ENCODE results near the gene DUS4L.

The DUS4L gene

DNA sequence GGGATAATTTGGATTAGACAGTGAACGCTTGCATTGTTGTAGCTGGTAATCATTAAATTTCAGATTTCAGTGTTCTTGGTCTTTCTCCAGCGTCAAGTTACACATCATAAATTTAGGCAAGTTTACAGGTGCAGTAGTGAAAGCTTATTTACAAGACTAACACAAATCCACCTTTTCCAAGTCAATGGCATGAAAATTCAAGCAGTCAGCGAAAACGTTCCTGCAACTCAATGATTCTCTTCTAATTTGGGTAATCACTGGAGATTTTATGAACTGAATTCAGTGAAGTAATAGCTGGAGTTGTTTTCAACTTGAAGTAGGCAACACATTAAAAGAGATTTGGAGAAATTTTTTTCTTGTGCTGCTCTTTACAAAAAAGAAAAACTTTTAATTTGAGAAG, 34.2 kb downstream of the DUS4L start:
- no peak overlapping the region for H3K27ac Mint-ChIP-seq
- TF ChIP-seq, protein P1, sequence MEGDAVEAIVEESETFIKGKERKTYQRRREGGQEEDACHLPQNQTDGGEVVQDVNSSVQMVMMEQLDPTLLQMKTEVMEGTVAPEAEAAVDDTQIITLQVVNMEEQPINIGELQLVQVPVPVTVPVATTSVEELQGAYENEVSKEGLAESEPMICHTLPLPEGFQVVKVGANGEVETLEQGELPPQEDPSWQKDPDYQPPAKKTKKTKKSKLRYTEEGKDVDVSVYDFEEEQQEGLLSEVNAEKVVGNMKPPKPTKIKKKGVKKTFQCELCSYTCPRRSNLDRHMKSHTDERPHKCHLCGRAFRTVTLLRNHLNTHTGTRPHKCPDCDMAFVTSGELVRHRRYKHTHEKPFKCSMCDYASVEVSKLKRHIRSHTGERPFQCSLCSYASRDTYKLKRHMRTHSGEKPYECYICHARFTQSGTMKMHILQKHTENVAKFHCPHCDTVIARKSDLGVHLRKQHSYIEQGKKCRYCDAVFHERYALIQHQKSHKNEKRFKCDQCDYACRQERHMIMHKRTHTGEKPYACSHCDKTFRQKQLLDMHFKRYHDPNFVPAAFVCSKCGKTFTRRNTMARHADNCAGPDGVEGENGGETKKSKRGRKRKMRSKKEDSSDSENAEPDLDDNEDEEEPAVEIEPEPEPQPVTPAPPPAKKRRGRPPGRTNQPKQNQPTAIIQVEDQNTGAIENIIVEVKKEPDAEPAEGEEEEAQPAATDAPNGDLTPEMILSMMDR (IDR thresholded peaks at IDR 0.05): no peak
- no peak for DNase-seq
- H3K36me3 Mint-ChIP-seq (ENCODE audit: low read depth): peaks cover 12% of the 10 kb centered on the region
- no peaks in the 10 kb centered on the region for H3K9me3 Mint-ChIP-seq
- H3K27me3 Mint-ChIP-seq (ENCODE audit: low read depth, poor library complexity): no peaks in the 10 kb centered on the region
- no peak overlapping the region for H3K4me3 Mint-ChIP-seq
- peaks cover 22% of the 10 kb centered on the region for H3K4me1 Mint-ChIP-seq

DNA sequence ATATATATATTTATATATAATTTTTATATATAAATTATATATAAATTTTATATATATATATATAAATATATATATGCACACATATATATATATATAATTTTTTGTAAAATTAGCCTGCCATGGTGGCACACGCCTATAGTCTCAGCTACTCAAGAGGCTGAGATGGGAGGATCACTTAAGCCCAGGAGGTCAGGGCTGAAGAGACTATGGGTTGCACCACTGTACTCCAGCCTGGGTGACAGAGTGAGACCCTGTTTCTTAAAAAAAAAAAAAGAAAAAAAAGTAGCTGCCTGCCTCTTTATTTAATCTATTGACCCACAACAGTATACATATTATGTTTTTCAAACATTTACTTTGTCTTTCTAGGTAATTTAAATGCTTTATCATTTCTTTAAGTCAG, 35.5 kb downstream of the DUS4L start:
- Mint-ChIP-seq H3K9me3 (no peaks in the 10 kb centered on the region), H3K4me1 (peaks cover 22% of the 10 kb centered on the region), H3K27ac (no peak overlapping the region), H3K27me3 (ENCODE audit: low read depth, poor library complexity) (no peaks in the 10 kb centered on the region), H3K36me3 (ENCODE audit: low read depth) (peaks cover 9% of the 10 kb centered on the region), H3K4me3 (no peak overlapping the region)
- no peak for DNase-seq
- TF ChIP-seq, protein P1 (IDR thresholded peaks at IDR 0.05): no peak

DNA sequence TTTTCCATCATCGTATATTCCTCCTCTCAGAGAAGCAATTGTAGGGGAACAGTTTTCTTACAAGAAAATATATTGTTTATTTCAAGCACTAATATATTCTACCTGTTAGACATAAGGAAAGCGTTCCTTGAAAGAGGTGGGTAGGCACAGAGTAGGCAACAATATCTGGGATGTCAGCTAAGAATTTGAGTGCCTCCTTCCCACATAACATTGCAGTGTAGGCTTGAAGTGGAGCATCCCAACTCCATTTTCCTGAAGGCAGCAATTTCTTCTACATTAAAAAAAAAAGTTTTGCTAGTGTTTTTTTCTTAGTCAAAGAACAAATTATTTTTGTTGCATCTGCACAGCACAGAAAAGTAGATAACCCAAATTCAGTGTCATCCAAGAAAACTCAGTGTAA, 37.0 kb downstream of the DUS4L start:
- peaks cover 22% of the 10 kb centered on the region for H3K4me1 Mint-ChIP-seq
- no peak overlapping the region for H3K4me3 Mint-ChIP-seq
- H3K9me3 Mint-ChIP-seq: no peaks in the 10 kb centered on the region
- H3K36me3 Mint-ChIP-seq (ENCODE audit: low read depth): no peaks in the 10 kb centered on the region
- no peak overlapping the region for H3K27ac Mint-ChIP-seq
- H3K27me3 Mint-ChIP-seq (ENCODE audit: low read depth, poor library complexity): no peaks in the 10 kb centered on the region
- TF ChIP-seq, protein P1 (IDR thresholded peaks at IDR 0.05): no peak
- no peak for DNase-seq

DNA sequence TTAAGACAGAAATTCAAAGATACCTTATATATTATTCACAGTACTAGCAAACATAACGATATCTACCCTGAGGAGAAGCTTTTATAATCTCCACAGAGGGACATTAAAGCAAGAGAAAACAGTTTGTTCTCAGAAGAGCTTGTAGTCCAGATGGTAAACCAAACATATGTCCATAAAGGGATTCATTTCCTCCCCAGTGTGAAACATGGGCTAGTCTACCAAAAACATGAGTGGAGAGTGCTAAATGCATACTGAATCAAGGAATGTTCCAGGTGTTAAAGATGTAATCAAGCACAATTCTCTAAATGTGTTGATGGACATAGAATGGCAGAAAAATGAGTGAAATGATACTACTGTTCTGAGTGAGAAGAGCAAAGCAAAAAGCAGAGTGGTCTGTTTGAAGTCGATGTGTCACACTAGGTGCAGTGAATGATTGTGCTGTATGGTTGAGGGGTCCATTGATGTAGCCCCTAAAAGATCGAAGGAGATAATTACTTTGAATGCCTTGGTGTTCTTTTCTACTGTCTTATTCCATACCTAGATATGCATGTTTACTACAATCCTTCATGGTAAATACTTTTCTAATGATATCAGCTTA, 41.5 kb downstream of the DUS4L start:
- TF ChIP-seq, protein P1 (IDR thresholded peaks at IDR 0.05): no peak
- no peaks in the 10 kb centered on the region for H3K4me1 Mint-ChIP-seq

DNA sequence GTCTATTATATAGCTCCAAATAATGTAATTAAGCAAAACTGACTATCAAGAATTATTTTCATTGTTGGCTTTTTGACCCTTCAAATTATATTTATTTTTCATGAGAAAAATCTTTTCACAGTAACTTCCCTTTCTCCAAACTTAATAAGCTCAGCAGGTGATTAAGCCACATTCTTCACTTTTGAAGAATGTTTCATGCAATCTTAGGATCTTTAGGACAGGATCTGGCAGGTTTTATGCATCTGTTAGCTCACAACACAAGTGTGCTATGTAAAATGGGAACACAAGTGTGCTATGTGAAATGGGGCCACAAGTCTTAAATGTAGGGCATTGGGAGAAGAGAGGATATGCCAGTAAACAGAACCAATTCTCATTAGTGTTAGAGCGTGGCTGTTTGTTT, 42.5 kb downstream of the DUS4L start:
- no peaks in the 10 kb centered on the region for H3K27me3 Mint-ChIP-seq (ENCODE audit: low read depth, poor library complexity)
- H3K4me1 Mint-ChIP-seq: no peaks in the 10 kb centered on the region
- no peaks in the 10 kb centered on the region for H3K36me3 Mint-ChIP-seq (ENCODE audit: low read depth)
- no peaks in the 10 kb centered on the region for H3K9me3 Mint-ChIP-seq
- H3K27ac Mint-ChIP-seq: no peak overlapping the region
- DNase-seq: no peak
- TF ChIP-seq, protein P1 (IDR thresholded peaks at IDR 0.05): no peak
- H3K4me3 Mint-ChIP-seq: no peak overlapping the region

More for the DNA sequence above, 41.5 kb downstream of the DUS4L start:
- no peaks in the 10 kb centered on the region for H3K36me3 Mint-ChIP-seq (ENCODE audit: low read depth)
- DNase-seq: no peak
- no peak overlapping the region for H3K27ac Mint-ChIP-seq
- H3K4me3 Mint-ChIP-seq: no peak overlapping the region
- no peaks in the 10 kb centered on the region for H3K9me3 Mint-ChIP-seq
- H3K27me3 Mint-ChIP-seq (ENCODE audit: low read depth, poor library complexity): no peaks in the 10 kb centered on the region

DNA sequence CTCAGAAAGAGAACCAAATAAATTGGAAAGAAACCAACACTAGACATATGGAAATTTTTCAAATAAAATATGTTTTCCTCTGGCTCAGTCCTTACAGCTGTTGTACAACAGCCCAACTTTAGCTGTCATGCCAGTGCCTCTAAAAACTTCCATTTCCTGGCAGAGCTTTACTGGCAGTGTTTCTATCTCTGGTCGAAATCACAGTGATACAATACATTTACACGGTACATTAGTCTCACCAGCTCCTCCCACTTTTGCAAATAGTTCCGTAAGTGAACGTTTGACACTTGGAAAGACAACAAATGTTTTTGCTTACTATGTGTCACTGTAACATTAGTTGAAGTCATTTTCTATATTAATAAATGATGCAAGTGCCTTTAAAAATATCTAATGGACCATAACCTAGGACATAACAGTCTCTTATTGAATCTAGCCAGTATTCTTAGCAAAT, 46.1 kb downstream of the DUS4L start:
- DNase-seq: no peak
- Mint-ChIP-seq H3K9me3 (no peaks in the 10 kb centered on the region), H3K4me3 (no peak overlapping the region), H3K27ac (no peak overlapping the region), H3K36me3 (ENCODE audit: low read depth) (peaks cover 2% of the 10 kb centered on the region), H3K27me3 (ENCODE audit: low read depth, poor library complexity) (no peaks in the 10 kb centered on the region), H3K4me1 (no peaks in the 10 kb centered on the region)
- TF ChIP-seq, protein P1 (IDR thresholded peaks at IDR 0.05): no peak
